Amniotic stem cell (primary cell): Measurements from ENCODE around the gene NHSL1.
"Not testable (repeated sequence)": the region's sequence is repeated elsewhere in the genome, so short reads cannot be mapped to it uniquely, and the experiment has no call there.

ENCODE experiments used
- DNase-seq: peaks from one replicate; lab custom pipeline; 2025; lab: John Stamatoyannopoulos, UW

The NHSL1 gene

GRCh38 chr6:138428944-138429598 is 70.2 kb downstream of the NHSL1 start:
- DNase-seq = peak; percentile 32

- DNase-seq = no peak
Measured at GRCh38 chr6:138427701-138428100, 71.6 kb downstream of the NHSL1 start.

DNA sequence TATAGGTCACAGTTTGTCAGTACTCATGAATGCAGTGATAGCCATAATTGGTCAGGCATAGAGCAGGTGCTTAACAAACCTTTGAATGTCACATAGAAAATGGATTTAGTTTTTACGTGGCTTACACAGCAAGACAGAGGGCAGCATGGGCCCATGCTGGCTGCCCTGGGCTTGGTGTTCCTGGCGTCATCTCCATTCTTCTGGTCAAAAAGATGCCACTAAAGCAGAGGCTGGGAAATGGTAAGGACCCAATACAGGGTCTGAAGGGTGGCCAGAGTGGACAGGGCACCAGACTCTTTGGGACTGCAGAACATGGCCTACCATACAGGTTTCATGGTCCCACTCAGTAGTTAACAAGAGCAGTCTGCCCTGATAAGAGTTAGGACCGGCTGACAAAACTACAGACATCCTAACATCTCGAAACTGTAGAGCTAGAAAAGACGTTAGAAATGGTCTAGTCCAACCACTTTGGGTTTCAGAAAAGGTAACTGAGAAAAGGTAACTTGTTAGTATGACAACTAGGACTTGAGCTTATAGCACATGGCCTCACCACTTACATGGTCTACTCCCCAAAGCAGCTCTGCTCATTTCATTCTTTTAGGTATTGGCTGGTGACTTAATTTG is 72.7 kb downstream of the NHSL1 start:
- DNase-seq = no peak

DNA sequence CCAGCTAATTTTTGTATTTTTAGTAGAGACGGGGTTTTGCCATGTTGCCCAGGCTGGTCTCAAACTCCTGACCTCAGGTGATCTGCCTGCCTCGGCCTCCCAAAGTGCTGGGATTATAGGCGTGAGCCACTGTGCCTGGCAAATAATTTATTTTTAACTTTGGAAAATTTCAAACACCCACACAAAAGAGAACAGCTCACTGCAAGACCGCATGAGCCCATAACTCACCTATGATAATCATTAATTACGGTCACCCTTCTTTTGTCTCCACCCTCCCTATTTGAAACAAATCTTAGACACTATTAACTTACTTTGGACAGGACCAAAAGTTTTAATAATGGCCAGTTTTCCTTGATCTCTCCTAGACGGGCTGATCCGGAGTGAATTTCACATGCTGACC is 74.0 kb downstream of the NHSL1 start:
- not testable (repeated sequence) for DNase-seq

- no peak for DNase-seq
Measured at GRCh38 chr6:138424004-138424904, 75.0 kb downstream of the NHSL1 start.

DNA sequence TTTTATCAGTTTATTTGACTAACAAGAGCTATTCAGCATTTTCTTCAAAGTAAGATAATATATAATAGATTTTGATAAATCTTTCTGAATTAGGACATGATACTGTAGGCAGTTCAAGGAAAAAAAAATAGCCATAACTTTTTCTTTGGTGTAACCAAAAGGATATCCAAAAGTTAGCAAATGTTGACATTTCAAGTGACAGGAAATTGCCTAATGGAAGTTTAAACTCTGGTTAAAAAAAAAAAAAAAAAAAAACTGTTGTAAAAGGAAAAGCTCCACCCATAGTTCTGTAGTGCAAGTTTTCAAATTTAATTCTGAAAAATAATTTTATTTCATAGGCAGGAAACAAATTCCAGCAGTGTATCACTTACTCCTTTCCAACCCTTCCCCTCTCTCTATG is 76.4 kb downstream of the NHSL1 start:
- DNase-seq = no peak

- DNase-seq = no peak
Measured at GRCh38 chr6:138421608-138422007, 77.7 kb downstream of the NHSL1 start.

DNA sequence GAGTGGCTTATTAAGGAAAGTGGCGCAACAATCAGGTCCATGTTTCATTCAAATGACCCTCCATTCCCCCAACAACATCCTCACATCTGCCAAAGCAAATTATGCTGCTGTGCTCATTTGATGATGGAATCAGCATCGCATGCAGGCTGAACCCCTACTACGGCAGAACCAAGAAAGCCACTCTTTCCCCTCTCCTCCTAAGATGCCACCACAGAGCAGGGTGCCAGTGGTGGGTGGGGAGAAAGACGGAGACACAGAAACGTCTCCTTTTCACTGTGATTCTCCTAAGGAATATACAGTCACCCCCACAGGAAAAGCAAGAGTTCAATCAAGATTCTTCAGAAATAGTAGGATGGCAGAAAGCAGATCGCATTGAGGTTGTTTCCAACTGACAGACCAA is 78.2 kb downstream of the NHSL1 start:
- DNase-seq = no peak

- DNase-seq = no peak
Measured at GRCh38 chr6:138420356-138420755, 78.9 kb downstream of the NHSL1 start.

DNA sequence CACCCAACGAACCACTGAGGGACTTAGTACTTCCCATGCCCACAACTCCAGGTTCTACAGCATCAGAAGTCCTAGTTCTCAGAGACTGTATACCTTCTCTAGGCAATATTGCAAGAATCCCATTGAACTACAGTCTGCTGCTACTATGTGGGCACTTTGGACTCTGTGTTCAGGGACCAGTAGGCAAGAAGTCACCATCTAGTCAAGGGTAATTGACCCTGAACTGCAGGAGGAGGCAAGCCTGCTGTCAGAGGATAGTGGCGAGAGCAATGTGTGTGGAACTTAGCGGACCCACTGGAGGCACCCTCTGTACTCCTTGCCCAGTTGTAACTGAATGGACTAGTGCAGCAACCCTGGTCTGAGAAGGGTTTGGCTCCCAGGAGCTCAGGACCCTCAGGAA is 79.5 kb downstream of the NHSL1 start:
- DNase-seq = no peak

DNA sequence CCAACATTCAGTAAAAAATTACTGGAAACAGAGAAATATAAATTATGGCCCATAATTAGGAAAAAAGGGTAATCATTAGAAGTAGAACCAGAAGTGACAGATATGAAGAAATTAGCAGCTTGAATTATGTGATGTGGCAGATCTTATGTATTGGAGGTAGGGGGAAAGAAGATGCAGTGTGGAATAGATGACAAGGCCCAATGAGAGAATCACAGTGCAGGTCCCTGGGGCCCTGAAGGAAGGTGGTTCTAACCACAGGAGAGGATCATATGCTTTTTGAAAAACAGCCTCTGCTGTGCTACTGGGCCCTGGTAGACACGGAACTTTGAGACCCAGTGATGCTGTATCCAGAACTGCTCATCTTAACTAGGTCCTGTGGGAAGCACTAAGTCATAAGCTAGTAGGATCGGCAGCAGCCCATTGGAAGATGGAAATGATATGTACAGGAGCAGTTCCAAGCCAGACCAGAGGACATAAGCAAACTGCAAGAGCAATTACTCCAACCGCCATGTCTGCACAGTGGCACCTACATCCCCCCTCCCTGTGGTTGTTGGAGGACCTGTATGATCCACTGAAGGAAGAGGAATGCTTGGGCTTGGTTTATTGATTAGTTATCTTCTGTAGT is 81.1 kb downstream of the NHSL1 start:
- DNase-seq = no peak

- DNase-seq = no peak
Measured at GRCh38 chr6:138417493-138418117, 81.7 kb downstream of the NHSL1 start.

- DNase-seq = no peak
Measured at GRCh38 chr6:138416206-138416605, 83.1 kb downstream of the NHSL1 start.

- DNase-seq = no peak
Measured at GRCh38 chr6:138415125-138415524, 84.2 kb downstream of the NHSL1 start.

- DNase-seq = peak; percentile 34
Measured at GRCh38 chr6:138410972-138411880, 88.1 kb downstream of the NHSL1 start.

DNA sequence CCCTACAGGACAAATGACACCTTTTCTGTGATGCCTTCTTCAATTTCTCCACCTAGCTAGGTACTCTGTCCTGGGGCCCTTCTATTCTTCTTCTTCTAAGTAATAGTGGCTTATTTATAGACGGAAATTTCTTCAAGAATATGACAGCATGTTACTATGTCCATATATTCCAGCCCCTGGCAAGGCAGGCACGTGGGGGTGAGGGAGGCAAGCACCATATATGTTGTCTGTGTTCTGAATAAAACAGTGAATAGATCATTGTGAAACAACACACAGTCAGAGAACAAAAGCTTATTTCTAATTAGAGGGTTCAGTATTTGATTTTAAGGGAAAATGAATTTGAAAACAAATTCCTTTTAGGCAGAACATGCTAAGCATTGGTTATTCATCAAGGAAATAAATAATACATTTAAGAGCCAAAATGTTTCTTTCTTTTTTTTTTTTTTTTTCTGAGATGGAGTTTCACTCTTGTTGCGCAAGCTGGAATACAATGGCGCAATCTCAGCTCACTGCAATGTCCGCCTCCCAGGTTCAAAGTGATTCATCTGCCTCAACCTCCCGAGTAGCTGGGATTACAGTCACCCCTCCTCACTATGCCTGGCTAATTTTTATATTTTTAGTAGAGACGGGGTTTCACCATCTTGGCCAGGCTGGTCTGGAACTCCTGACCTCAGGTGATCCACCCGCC is 89.1 kb downstream of the NHSL1 start:
- DNase-seq = no peak

DNA sequence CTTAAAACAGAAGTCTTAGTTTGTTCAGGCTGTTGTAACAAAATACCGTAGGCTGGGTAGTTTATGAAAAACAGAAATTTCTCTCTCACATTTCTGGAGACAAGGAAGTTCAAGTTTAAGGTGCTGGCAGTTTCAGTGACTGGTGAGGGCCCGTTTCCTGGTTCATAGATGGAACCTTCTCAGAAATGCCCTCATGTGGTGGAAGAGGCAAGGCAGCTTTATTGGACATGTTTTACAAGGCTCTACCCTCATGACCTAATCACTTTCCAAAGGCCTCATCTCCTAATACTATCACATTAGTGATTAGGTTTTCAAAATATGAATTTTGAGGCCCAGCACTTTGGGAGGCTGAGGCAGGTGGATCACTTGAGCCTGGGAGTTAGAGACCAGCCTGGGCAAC is 92.9 kb downstream of the NHSL1 start:
- DNase-seq = no peak

- no peak for DNase-seq
Measured at GRCh38 chr6:138405816-138406413, 93.4 kb downstream of the NHSL1 start.

DNA sequence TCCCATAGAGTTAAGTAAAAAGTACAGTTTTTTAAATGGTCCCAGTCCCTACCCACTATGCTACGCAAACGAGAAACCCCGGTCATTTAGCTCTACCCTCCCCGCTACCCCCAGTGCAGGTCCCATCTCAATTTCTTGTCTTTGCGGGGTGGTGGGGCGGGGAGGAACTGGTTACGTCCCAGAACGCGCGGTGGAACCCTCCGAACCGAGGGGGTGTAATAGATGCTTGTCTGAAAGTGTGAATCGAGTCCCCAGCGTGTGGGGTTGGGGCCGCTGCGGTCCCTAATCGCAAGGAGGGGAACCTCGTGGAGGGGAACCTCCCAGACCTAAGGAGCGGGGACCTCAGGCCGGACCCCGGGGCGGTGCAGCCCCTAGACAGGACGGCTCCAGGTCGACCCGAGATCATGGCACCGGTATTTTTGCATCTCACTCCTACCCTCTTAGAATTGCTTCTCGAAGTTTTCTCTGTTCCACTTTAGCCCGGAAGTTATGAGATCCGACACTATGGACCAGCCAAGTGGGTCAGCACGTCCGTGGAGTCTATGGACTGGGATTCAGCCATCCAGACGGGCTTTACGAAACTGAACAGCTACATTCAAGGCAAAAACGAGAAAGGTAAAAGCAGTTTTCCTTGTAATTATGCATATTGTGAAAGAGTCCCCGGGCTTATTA is 94.5 kb downstream of the NHSL1 start:
- DNase-seq = no peak
